ENCODE results near the gene BCL2L1.

- TF ChIP-seq EP300 (IDR thresholded peaks at IDR 0.05), result no peak
- TF ChIP-seq, protein P1, sequence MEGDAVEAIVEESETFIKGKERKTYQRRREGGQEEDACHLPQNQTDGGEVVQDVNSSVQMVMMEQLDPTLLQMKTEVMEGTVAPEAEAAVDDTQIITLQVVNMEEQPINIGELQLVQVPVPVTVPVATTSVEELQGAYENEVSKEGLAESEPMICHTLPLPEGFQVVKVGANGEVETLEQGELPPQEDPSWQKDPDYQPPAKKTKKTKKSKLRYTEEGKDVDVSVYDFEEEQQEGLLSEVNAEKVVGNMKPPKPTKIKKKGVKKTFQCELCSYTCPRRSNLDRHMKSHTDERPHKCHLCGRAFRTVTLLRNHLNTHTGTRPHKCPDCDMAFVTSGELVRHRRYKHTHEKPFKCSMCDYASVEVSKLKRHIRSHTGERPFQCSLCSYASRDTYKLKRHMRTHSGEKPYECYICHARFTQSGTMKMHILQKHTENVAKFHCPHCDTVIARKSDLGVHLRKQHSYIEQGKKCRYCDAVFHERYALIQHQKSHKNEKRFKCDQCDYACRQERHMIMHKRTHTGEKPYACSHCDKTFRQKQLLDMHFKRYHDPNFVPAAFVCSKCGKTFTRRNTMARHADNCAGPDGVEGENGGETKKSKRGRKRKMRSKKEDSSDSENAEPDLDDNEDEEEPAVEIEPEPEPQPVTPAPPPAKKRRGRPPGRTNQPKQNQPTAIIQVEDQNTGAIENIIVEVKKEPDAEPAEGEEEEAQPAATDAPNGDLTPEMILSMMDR (IDR thresholded peaks at IDR 0.05), result no peak
Measured at GRCh38 chr20:31667315-31668285, 55.1 kb downstream of the BCL2L1 start.

All from tibial nerve (tissue), 4 donors.